DOHH2 (cell line): ENCODE results near the gene TTC23.

Experiments used
- H3F3A ChIP-seq: fragments of 200-600 bp; sonication (generic), shearing (Covaris generic); 2 replicates; pipeline ENCODE4 v1.6.0; 2016; ENCODE audit warnings: antibody characterized with exemption, mild to moderate bottlenecking; ENCODE audit not compliant: control insufficient read depth, insufficient read depth
- H3K27ac ChIP-seq: fragments of 200-600 bp; sonication (generic); 2 replicates; pipeline ENCODE4 v1.5.1; 2014; ENCODE audit warnings: low read depth, mild to moderate bottlenecking, low read length, moderate library complexity
- H3K27me3 ChIP-seq: fragments of 200-600 bp; sonication (generic); 2 replicates; pipeline ENCODE4 v1.6.1; 2014; ENCODE audit warnings: mild to moderate bottlenecking, low read length, mixed read lengths; ENCODE audit not compliant: control insufficient read depth
- H3K36me3 ChIP-seq: fragments of 200-600 bp; sonication (generic); 2 replicates; pipeline ENCODE4 v1.6.1; 2014; ENCODE audit warnings: mild to moderate bottlenecking, low read length, moderate library complexity, mixed read lengths; ENCODE audit not compliant: control insufficient read depth
- H3K4me1 ChIP-seq: fragments of 200-600 bp; sonication (generic); 2 replicates; pipeline ENCODE4 v1.6.1; 2014; ENCODE audit warnings: mild to moderate bottlenecking, low read length, mixed read lengths; ENCODE audit not compliant: control insufficient read depth
- H3K4me2 ChIP-seq: fragments of 200-600 bp; sonication (generic); 2 replicates; pipeline ENCODE4 v1.6.0; 2014; ENCODE audit warnings: mild to moderate bottlenecking, low read length, moderate library complexity
- H3K4me3 ChIP-seq: fragments of 200-600 bp; sonication (generic); 2 replicates; pipeline ENCODE4 v1.5.1; 2014; ENCODE audit warnings: mild to moderate bottlenecking, low read length, mixed read lengths
- H3K79me2 ChIP-seq: fragments of 200-600 bp; sonication (generic); 2 replicates; pipeline ENCODE4 v1.6.1; 2014; ENCODE audit warnings: mild to moderate bottlenecking, low read length, mixed read lengths; ENCODE audit not compliant: control insufficient read depth
- H3K9me2 ChIP-seq: fragments of 200-600 bp; sonication (generic); replicated peaks from 2 replicates; pipeline ENCODE4 v1.6.1; 2014; ENCODE audit warnings: mild to moderate bottlenecking, low read length, mixed read lengths; ENCODE audit not compliant: control insufficient read depth
- H3K9me3 ChIP-seq: fragments of 200-600 bp; sonication (generic); 2 replicates; pipeline ENCODE4 v1.6.1; 2014; ENCODE audit warnings: antibody characterized with exemption, low read length, mixed read lengths; ENCODE audit not compliant: control insufficient read depth, insufficient read depth
- H4K20me1 ChIP-seq: fragments of 200-600 bp; sonication (generic); 2 replicates; pipeline ENCODE4 v1.6.0; 2014; ENCODE audit warnings: low read depth, mild to moderate bottlenecking, antibody characterized with exemption, low read length, moderate library complexity; ENCODE audit not compliant: control insufficient read depth, insufficient read depth
- EZH2phosphoT487 ChIP-seq: fragments of 200-600 bp; sonication (generic); IDR thresholded peaks from 2 replicates; pipeline ENCODE4 v1.6.1; 2017; ENCODE audit warnings: borderline replicate concordance, mild to moderate bottlenecking, antibody characterized with exemption, low read length, moderate library complexity, mixed read lengths
- TF ChIP-seq, protein P1 (sequence below): fragments of 200-600 bp; sonication (generic); IDR thresholded peaks from one replicate; pipeline ENCODE4 v1.5.1; 2014; ENCODE audit warnings: antibody characterized with exemption, mild to moderate bottlenecking, low read depth, low read length; ENCODE audit not compliant: poor library complexity, severe bottlenecking

The TTC23 gene

DNA sequence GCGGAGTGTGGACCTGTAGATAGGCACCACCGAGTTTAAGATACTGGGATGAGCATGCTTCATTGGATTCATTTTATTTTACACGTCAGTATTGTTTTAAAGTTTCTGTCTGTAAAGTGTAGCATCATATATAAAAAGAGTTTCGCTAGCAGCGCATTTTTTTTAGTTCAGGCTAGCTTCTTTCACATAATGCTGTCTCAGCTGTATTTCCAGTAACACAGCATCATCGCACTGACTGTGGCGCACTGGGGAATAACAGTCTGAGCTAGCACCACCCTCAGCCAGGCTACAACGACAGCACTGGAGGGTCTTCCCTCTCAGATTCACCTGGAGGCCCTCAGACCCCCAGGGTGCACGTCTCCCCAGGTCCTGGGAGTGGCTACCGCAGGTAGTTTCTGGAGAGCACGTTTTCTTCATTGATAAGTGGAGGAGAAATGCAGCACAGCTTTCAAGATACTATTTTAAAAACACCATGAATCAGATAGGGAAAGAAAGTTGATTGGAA, 115.0 kb downstream of the TTC23 start:
- H3F3A ChIP-seq: no peaks in the 10 kb centered on the region
- no peaks in the 10 kb centered on the region for H3K27me3 ChIP-seq
- no peaks in the 10 kb centered on the region for H3K9me2 ChIP-seq
- H3K4me3 ChIP-seq: no peak overlapping the region
- H3K9me3 ChIP-seq: no peaks in the 10 kb centered on the region
- H3K27ac ChIP-seq: no peak overlapping the region
- no peaks in the 10 kb centered on the region for H3K36me3 ChIP-seq
- H4K20me1 ChIP-seq: no peaks in the 10 kb centered on the region
- TF ChIP-seq EZH2phosphoT487: no peak
- TF ChIP-seq, protein P1, sequence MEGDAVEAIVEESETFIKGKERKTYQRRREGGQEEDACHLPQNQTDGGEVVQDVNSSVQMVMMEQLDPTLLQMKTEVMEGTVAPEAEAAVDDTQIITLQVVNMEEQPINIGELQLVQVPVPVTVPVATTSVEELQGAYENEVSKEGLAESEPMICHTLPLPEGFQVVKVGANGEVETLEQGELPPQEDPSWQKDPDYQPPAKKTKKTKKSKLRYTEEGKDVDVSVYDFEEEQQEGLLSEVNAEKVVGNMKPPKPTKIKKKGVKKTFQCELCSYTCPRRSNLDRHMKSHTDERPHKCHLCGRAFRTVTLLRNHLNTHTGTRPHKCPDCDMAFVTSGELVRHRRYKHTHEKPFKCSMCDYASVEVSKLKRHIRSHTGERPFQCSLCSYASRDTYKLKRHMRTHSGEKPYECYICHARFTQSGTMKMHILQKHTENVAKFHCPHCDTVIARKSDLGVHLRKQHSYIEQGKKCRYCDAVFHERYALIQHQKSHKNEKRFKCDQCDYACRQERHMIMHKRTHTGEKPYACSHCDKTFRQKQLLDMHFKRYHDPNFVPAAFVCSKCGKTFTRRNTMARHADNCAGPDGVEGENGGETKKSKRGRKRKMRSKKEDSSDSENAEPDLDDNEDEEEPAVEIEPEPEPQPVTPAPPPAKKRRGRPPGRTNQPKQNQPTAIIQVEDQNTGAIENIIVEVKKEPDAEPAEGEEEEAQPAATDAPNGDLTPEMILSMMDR: no peak
- no peak overlapping the region for H3K4me2 ChIP-seq
- H3K4me1 ChIP-seq: no peaks in the 10 kb centered on the region
- no peaks in the 10 kb centered on the region for H3K79me2 ChIP-seq

DNA sequence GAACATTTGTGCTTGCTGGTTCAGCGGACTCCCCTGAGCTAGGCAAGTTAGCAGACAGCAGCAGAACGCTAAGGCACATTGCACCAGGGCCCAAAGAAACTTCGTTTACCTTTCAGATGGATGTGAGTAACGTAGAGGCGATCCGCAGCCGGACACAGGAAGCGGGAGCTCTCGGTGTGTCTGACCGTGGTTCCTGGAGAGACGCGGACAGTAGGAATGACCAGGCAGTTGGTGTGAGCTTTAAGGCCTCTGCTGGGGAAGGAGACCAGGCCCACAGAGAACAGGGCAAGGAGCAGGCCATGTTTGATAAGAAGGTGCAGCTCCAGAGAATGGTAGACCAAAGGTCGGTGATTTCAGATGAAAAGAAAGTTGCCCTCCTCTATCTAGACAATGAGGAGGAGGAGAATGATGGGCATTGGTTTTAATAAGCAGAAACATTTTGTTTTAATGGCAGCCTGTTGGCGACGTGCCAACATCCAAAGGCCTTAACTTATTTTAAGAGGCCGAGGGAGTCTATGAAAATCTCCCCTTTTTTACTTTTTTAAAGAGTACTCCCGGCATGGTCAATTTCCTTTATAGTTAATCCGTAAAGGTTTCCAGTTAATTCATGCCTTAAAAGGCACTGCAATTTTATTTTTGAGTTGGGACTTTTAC, 116.6 kb downstream of the TTC23 start:
- Histone ChIP-seq H3K9me2 (no peaks in the 10 kb centered on the region), H3K79me2 (no peaks in the 10 kb centered on the region), H3K4me1 (no peaks in the 10 kb centered on the region), H3K4me3 (no peak overlapping the region), H3K36me3 (no peaks in the 10 kb centered on the region), H3K9me3 (no peaks in the 10 kb centered on the region), H4K20me1 (no peaks in the 10 kb centered on the region), H3K27me3 (no peaks in the 10 kb centered on the region; the same call in 1 of the 2 replicates), H3K4me2 (no peak overlapping the region), H3K27ac (no peak overlapping the region), H3F3A (no peaks in the 10 kb centered on the region)
- no peak for TF ChIP-seq EZH2phosphoT487
- TF ChIP-seq, protein P1: no peak

DNA sequence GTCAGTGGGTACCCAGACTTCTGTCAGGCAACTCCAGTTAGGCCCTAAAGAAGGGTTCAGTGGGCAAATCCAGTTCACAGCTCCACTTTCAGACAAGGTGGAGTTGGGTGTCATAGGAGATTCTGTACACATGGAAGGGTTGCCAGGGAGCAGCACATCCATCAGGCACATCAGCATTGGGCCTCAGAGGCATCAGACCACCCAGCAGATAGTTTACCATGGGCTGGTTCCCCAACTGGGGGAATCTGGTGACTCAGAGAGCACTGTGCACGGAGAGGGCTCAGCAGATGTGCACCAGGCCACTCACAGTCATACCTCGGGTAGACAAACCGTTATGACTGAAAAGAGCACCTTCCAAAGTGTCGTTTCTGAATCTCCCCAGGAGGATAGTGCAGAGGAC, 117.3 kb downstream of the TTC23 start:
- Histone ChIP-seq H4K20me1 (no peaks in the 10 kb centered on the region), H3K9me3 (no peaks in the 10 kb centered on the region), H3F3A (no peaks in the 10 kb centered on the region), H3K9me2 (no peaks in the 10 kb centered on the region), H3K4me2 (no peak overlapping the region), H3K4me3 (no peak overlapping the region), H3K79me2 (no peaks in the 10 kb centered on the region), H3K27ac (no peak overlapping the region), H3K4me1 (no peaks in the 10 kb centered on the region), H3K27me3 (no peaks in the 10 kb centered on the region; the same call in 1 of the 2 replicates), H3K36me3 (no peaks in the 10 kb centered on the region)
- TF ChIP-seq, protein P1: no peak
- no peak for TF ChIP-seq EZH2phosphoT487
